Measurements from ENCODE around the gene TRIM47.

DNA sequence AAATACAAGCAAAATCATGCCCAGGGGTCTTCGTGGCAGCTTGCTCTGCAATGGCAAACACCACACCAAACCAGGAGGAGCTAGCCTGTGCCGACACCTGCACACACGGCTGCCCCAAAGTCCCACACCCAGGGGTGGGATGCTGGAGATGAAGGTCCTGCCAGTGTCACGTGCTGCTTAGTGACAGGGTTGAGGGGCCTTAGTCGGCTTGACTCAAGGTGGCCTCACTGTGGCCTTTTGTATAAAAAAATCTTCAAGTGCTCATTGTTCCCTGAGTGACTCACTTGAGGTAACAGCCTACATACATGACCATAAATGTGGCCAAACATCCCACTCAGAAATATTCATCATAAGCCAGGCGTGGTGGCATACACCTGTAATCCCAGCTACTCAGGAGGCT, 11.1 kb upstream of the TRIM47 start:
- TF ChIP-seq POLR2AphosphoS5 (IDR thresholded peaks at IDR 0.05; ENCODE audit: low read depth, low read length) (no peak), POLR2A (IDR thresholded peaks at IDR 0.05; ENCODE audit: low read depth, low read length) (no peak)
